Measurements from ENCODE around the gene GPD2.
A peak's percentile ranks its signal among the peaks of the same experiment; 100 is the strongest.

The GPD2 gene

GRCh38 chr2:156435718-156436496, at the start of gene GPD2:
Gene GPD2, plus strand, starts transcription at chr2:156436379. Its CDS starts 39,727 bp downstream, at chr2:156476106.
- no peaks in the 10 kb centered on the region for H3K27me3 ChIP-seq
- peak within 1 kb of the TSS; percentile 93 for H3K4me2 ChIP-seq
- no peak for TF ChIP-seq Cebpa-rat (IDR thresholded peaks at IDR 0.05)
- H3K27ac ChIP-seq: peak within 1 kb of the TSS; percentile 90
- peak within 1 kb of the TSS; percentile 80 for H3K4me3 ChIP-seq
- peak within 1 kb of the TSS; percentile 91 for H3K9ac ChIP-seq
- no peaks in the 10 kb centered on the region for H4K20me1 ChIP-seq
- H3K36me3 ChIP-seq: peaks cover 3% of the 10 kb centered on the region; the same call in 1 of the 2 replicates
- H3K4me1 ChIP-seq: peaks cover 22% of the 10 kb centered on the region
- H3K9me3 ChIP-seq: no peaks in the 10 kb centered on the region

GRCh38 chr2:156394033-156394741, 42.0 kb upstream of the GPD2 start:
- Histone ChIP-seq H3K36me3 (no peaks in the 10 kb centered on the region), H3K4me1 (no peaks in the 10 kb centered on the region), H4K20me1 (no peaks in the 10 kb centered on the region), H3K9me3 (no peaks in the 10 kb centered on the region), H3K27ac (no peak overlapping the region), H3K9ac (no peak overlapping the region), H3K4me2 (no peak overlapping the region), H3K4me3 (no peak overlapping the region), H3K27me3 (no peaks in the 10 kb centered on the region)
- TF ChIP-seq Cebpa-rat (IDR thresholded peaks at IDR 0.05): no peak

GRCh38 chr2:156396126-156396525, 40.1 kb upstream of the GPD2 start:
- Histone ChIP-seq H3K4me1 (peaks cover 6% of the 10 kb centered on the region; the same call in 1 of the 2 replicates), H3K9ac (no peak overlapping the region), H3K36me3 (no peaks in the 10 kb centered on the region), H3K27me3 (no peaks in the 10 kb centered on the region), H3K27ac (no peak overlapping the region), H3K4me2 (no peak overlapping the region), H4K20me1 (no peaks in the 10 kb centered on the region), H3K4me3 (no peak overlapping the region), H3K9me3 (no peaks in the 10 kb centered on the region)
- no peak for TF ChIP-seq Cebpa-rat (IDR thresholded peaks at IDR 0.05)

GRCh38 chr2:156397229-156397628, 39.0 kb upstream of the GPD2 start:
- H3K9ac ChIP-seq: no peak overlapping the region
- no peak overlapping the region for H3K27ac ChIP-seq
- no peak overlapping the region for H3K4me3 ChIP-seq
- H3K4me1 ChIP-seq: peaks cover 11% of the 10 kb centered on the region; the same call in 1 of the 2 replicates
- H4K20me1 ChIP-seq: no peaks in the 10 kb centered on the region
- no peak overlapping the region for H3K4me2 ChIP-seq
- H3K27me3 ChIP-seq: no peaks in the 10 kb centered on the region
- no peaks in the 10 kb centered on the region for H3K9me3 ChIP-seq
- no peaks in the 10 kb centered on the region for H3K36me3 ChIP-seq
- TF ChIP-seq Cebpa-rat (IDR thresholded peaks at IDR 0.05): no peak

GRCh38 chr2:156398176-156398575, 38.0 kb upstream of the GPD2 start:
- TF ChIP-seq Cebpa-rat (IDR thresholded peaks at IDR 0.05): no peak
- Histone ChIP-seq H3K27me3 (no peaks in the 10 kb centered on the region), H3K4me1 (peaks cover 11% of the 10 kb centered on the region; the same call in 1 of the 2 replicates), H3K9ac (no peak overlapping the region), H3K4me3 (no peak overlapping the region), H3K27ac (no peak overlapping the region), H3K36me3 (no peaks in the 10 kb centered on the region), H3K9me3 (no peaks in the 10 kb centered on the region), H4K20me1 (no peaks in the 10 kb centered on the region), H3K4me2 (no peak overlapping the region)

GRCh38 chr2:156399224-156399949, 36.8 kb upstream of the GPD2 start:
- Histone ChIP-seq H3K4me3 (peak overlapping the region; percentile 83), H3K36me3 (no peaks in the 10 kb centered on the region), H3K27ac (no peak overlapping the region), H4K20me1 (no peaks in the 10 kb centered on the region), H3K9ac (no peak overlapping the region; the same call in 1 of the 2 replicates), H3K4me2 (peak overlapping the region; percentile 68), H3K27me3 (no peaks in the 10 kb centered on the region), H3K9me3 (no peaks in the 10 kb centered on the region), H3K4me1 (peaks cover 11% of the 10 kb centered on the region; the same call in 1 of the 2 replicates)
- no peak for TF ChIP-seq Cebpa-rat (IDR thresholded peaks at IDR 0.05)

- Histone ChIP-seq H3K4me2 (peak overlapping the region; percentile 68), H3K36me3 (no peaks in the 10 kb centered on the region), H3K27ac (peak overlapping the region; percentile 42; the same call in 1 of the 2 replicates), H3K9me3 (no peaks in the 10 kb centered on the region), H4K20me1 (no peaks in the 10 kb centered on the region), H3K27me3 (no peaks in the 10 kb centered on the region), H3K4me3 (peak overlapping the region; percentile 83), H3K4me1 (peaks cover 11% of the 10 kb centered on the region; the same call in 1 of the 2 replicates), H3K9ac (peak overlapping the region; percentile 82)
- TF ChIP-seq Cebpa-rat (IDR thresholded peaks at IDR 0.05): no peak
These were observed 36.1 kb upstream of the GPD2 start for GRCh38 chr2:156399950-156400705.

GRCh38 chr2:156400706-156401678, 35.2 kb upstream of the GPD2 start:
- Histone ChIP-seq H3K4me3 (peak overlapping the region; percentile 83), H3K9ac (peak overlapping the region; percentile 82), H3K4me1 (peaks cover 11% of the 10 kb centered on the region; the same call in 1 of the 2 replicates), H3K9me3 (no peaks in the 10 kb centered on the region), H4K20me1 (no peaks in the 10 kb centered on the region), H3K27me3 (no peaks in the 10 kb centered on the region), H3K4me2 (peak overlapping the region; percentile 68), H3K27ac (peak overlapping the region; percentile 77), H3K36me3 (no peaks in the 10 kb centered on the region)
- peak; percentile 80; the same call in 1 of the 2 replicates for TF ChIP-seq Cebpa-rat (IDR thresholded peaks at IDR 0.05)

Data from BLaER1 (cell line).